ENCODE results near the gene RPS6KA2.
A peak's percentile ranks its signal among the peaks of the same experiment; 100 is the strongest.

RPS6KA2 gene

DNA sequence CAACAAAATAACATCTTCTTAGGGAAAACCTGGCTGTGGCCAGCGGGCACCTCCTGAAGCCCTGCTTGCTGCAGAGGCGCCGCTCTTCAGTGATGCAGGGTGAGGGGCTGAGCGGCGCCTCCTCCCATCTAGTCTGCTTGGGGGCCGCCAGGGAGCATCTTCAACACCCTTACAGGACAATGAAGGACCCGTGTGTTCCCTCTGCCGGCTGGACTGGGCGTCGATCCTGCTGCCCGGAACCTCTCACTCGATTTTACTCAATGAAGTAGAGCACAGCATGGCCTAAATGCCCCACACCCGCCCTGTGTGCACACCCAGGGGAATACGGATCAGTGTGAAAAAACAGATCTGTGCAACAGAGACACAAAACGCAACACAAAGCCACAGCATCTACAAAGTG is 215.8 kb downstream of the RPS6KA2 start:
- ChIA-PET CTCF (interaction anchor here (1.1 kb wide), 1 partner anchor 135 kb away, joined by 3 read pairs; no protein-coding TSS in a partner anchor), POLR2A (ENCODE audit: low non-redundant PET) (no interaction called here)
- DNase-seq (ENCODE audit: low spot score): no peak
- H3K27ac ChIP-seq: no peak overlapping the region
- TF ChIP-seq, protein P1, sequence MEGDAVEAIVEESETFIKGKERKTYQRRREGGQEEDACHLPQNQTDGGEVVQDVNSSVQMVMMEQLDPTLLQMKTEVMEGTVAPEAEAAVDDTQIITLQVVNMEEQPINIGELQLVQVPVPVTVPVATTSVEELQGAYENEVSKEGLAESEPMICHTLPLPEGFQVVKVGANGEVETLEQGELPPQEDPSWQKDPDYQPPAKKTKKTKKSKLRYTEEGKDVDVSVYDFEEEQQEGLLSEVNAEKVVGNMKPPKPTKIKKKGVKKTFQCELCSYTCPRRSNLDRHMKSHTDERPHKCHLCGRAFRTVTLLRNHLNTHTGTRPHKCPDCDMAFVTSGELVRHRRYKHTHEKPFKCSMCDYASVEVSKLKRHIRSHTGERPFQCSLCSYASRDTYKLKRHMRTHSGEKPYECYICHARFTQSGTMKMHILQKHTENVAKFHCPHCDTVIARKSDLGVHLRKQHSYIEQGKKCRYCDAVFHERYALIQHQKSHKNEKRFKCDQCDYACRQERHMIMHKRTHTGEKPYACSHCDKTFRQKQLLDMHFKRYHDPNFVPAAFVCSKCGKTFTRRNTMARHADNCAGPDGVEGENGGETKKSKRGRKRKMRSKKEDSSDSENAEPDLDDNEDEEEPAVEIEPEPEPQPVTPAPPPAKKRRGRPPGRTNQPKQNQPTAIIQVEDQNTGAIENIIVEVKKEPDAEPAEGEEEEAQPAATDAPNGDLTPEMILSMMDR (conservative IDR thresholded peaks at IDR 0.05; ENCODE audit: low read depth): no peak

DNA sequence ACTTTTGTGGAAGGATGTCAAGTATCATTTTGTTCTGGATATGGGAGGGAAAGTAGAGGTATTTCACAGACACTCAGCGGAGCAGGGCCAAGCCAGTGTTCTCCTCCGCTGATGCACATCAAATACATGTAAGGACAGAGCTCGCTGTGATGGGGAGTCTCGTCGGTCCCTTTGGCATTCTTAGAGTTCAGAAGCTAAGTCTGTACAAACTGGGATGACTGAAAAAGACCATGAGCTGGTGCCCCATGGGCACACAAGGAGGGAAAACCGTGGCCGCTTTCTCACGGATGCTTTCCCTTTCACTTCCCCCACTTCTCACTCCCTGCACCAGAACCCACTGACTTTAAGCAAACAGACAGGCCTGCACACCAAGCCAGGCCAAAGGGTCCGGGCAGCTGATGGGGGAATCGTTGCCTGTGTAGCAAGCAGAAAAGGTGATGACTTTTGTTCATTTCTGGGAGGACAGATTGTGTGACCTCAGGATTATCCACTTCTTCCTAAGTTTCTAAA is 216.6 kb downstream of the RPS6KA2 start:
- POLR2A ChIA-PET (ENCODE audit: low non-redundant PET): no interaction called here
- H3K27ac ChIP-seq: no peak overlapping the region
- TF ChIP-seq, protein P1 (conservative IDR thresholded peaks at IDR 0.05; ENCODE audit: low read depth): no peak
- no peak for DNase-seq (ENCODE audit: low spot score)
- CTCF ChIA-PET: interaction anchor here (0.6 kb wide), 1 partner anchor 92 kb away, joined by 4 read pairs; no protein-coding TSS in a partner anchor

DNA sequence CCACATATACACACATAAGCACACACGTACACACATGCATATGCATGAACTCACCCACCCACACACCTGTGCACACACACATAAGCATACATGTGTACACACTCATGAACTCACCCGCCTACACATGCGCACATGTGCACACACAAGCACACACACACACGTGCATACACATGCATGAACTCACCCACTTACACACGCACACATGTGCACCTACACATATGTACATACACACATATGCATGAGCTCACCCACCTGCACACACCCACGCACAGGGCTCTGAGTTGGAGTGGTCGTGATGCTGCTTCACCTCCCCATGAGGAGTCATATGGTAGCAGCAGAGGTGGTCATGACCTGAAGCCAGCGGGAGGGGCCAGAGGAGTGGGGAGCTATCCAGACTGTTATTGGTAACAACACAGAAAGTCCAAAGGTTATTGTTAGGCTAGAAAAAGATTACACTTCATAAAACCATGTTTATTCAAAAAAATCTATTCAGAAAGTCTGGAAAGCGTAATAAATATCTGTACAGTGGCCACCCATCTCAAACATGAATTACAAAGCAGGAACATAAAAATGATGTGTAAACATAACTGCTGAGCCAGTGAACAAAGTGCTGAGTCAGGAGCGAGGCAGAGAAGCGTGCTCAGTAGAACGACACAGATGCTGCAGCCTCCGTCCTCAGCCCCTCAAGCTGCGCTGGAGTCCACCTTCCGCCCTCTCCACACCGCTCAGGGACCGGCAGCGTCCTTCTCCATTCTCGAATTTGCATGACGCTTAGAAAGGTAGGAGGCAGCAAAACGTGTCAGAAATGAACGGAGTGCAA is 217.9 kb downstream of the RPS6KA2 start:
- H3K27ac ChIP-seq: peak overlapping the region; percentile 50
- no peak for DNase-seq (ENCODE audit: low spot score)
- ChIA-PET POLR2A (ENCODE audit: low non-redundant PET) (interaction anchor here (0.6 kb wide), 1 partner anchor 288 kb away, joined by 4 read pairs; no protein-coding TSS in a partner anchor), CTCF (interaction anchor here (0.5 to 0.8 kb wide), 2 partner anchors 14 to 133 kb away, joined by 4 read pairs; no protein-coding TSS in a partner anchor)
- TF ChIP-seq, protein P1 (conservative IDR thresholded peaks at IDR 0.05; ENCODE audit: low read depth): no peak

DNA sequence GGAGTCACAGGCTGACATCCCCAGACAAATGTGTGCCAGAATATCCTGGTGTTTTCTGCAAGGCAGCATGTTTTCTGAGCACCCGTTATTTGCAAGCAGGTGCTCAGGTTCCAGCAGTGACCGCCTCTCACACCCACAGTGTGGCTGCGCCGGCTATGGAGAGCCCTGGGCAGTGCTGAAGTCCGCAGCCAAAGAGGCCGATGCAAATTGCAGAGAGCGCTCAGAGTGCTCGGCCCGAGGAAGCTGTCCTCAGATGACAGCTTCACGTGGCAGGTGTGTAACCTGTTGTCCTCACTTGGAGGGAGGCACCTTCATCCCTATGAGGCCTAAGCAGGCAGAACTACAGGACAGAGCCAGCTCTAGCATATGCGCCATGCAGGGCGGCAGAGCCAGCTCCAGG is 220.9 kb downstream of the RPS6KA2 start:
- H3K27ac ChIP-seq: no peak overlapping the region
- TF ChIP-seq, protein P1 (conservative IDR thresholded peaks at IDR 0.05; ENCODE audit: low read depth): no peak
- ChIA-PET POLR2A (ENCODE audit: low non-redundant PET) (no interaction called here), CTCF (interaction anchor here (1.3 kb wide), 1 partner anchor 93 kb away, joined by 3 read pairs; no protein-coding TSS in a partner anchor)
- DNase-seq (ENCODE audit: low spot score): no peak

DNA sequence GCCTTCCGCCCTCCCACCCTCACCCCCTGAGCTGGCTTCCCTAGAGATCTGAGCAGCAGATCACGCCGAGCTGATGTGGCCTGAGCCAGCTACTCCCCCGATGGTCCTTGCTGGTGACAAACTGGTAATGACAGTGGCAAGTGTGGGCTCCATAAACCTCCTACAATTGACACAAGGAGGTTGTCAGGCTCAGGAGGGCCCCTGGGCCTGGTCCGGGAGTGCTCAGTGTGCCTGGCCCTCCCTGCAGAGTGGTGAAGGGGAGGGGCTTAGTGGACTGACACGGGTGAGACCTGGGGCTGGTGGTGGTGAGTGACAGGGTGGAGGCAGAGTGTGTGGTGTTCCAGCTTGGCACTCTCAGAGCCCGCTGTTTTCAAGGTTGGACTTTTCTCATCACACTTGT is 221.7 kb downstream of the RPS6KA2 start:
- DNase-seq (ENCODE audit: low spot score): no peak
- POLR2A ChIA-PET (ENCODE audit: low non-redundant PET): no interaction called here
- no peak overlapping the region for H3K27ac ChIP-seq
- TF ChIP-seq, protein P1 (conservative IDR thresholded peaks at IDR 0.05; ENCODE audit: low read depth): no peak
- CTCF ChIA-PET: interaction anchor here (1.3 kb wide), 1 partner anchor 92 kb away, joined by 3 read pairs; no protein-coding TSS in a partner anchor

DNA sequence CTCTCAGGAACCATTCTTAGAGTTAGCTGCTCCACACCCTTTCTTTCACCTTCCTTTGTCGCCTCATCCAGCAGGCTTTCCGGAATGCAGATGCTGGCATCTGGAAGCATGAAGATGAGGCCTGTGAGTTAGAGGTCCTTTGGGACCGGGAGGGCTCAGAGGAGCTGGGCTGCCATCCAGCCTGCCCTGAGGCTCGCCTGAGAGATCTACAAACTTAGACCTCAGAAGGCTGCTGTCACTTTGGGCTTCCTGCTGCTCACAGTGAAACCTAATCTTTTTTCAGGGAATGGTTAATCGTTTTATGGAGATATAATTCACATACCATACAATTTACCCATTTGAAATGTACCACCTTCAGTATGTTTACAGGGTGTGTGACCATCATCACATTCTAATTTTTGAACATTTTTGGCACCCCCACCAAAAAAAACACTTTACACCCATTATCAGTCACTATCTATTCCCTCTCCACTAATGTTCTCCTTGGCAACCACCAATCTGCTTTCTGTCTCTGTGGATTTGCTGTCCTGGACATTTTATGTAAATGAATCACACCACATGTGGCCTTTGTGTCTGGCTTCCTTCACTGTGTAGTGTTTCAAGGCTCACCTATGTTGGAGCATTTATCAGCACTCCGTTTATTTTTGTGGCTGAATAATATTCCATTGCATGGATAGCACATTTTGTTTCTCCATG is 224.3 kb downstream of the RPS6KA2 start:
- TF ChIP-seq, protein P1 (conservative IDR thresholded peaks at IDR 0.05; ENCODE audit: low read depth): no peak
- CTCF ChIA-PET: interaction anchor here (0.8 kb wide), 1 partner anchor 11 kb away, joined by 3 read pairs; no protein-coding TSS in a partner anchor
- H3K27ac ChIP-seq: no peak overlapping the region
- POLR2A ChIA-PET (ENCODE audit: low non-redundant PET): no interaction called here
- DNase-seq (ENCODE audit: low spot score): no peak

All from RWPE1 (cell line).